Smooth muscle cell of the brain vasculature (primary cell): ENCODE results near the gene GRIFIN.
"Not testable (repeated sequence)": the region's sequence is repeated elsewhere in the genome, so short reads cannot be mapped to it uniquely, and the experiment has no call there.

Experiments used
- DNase-seq: peaks from one replicate; pipeline ENCODE4 v3.0.0-alpha.2; 2012; ENCODE audit warnings: low read depth, low spot score

Gene GRIFIN

DNA sequence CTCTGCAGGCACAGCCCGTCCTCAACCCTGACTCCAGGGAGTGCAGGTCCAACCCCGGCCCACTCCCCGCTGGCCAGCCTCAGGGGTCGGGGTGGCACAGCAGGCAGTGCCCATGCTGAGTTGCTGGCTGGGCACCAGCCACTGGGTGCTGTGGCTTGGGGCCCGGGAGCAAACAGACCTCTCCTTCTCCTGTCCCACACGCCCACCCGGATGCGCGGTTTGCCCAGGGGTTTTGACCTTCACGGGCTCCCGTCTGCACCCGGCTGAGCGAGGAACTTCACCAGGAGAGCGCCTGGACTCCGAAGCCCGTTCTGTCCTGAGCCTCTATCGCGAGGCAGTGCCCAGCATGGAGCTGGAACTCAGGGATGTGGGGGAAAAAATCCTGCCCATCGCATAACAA lies 2.6 kb upstream of the GRIFIN start:
- DNase-seq, result no peak

DNA sequence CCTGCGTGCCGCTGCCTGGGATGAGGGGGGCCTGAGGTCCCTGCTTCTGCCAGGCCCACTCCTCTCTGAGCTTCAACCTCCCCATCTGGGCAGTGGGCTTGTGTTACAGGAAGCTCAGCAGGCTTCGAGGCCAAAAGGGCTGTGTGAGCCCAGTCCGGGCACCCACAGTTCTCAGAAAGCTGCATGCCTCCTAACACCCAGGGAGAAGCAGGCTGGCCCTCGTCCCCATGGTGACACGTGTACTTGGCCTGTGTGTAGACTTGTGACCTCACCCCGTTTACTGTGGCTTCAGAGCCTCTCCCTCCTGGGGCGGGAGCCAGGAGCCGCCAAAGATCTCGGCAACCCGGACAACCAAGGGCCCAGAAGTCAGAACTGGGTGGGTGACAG lies 2.2 kb upstream of the GRIFIN start:
- DNase-seq, result no peak

DNA sequence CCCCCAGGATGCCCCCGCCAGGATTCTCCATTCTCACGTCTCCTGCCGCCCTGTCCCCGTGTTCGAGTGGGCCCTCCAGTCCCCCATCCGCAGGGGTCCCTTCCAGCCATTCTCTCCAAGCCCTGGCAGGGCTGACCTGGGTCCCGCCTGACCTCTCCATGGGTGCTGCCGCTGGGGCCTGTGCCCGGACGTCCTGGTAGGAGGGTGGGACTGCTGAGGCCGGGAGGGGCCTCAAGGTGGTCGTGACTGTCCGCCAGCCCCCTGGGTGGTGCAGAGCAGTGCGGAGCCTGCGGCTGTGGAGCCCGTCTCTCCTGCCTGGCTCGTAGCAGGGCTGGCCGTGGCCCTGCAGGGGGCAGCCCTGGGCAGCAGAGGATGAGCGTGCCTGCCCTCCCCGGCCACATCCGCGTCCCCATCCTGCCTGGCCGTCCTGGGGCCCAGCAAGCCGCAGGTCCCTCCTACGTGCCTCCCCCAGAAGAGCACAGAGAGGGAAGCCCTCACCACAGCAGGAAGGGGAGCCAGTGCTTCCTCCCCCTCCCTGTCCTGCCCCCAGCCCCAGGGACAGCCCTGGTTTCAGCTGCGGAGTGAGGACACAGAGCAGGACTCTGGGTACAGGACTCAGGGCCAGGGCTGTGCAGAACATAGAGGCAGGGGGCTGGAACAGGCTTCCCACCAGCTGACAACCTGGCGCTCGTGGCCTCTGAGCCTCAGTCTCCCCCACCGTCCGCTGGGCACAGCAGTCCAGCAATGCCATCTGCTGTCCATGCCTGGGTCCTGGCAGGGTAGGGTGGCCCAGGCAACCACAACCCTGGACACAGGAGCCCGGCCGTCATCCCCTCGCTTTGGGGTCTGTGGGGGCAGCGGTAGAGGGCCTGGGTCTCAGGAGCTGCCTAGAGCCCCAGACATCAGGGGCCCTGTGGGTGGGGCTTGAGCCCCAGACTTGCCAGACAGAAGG lies 1.5 kb upstream of the GRIFIN start:
- DNase-seq, result no peak

DNA sequence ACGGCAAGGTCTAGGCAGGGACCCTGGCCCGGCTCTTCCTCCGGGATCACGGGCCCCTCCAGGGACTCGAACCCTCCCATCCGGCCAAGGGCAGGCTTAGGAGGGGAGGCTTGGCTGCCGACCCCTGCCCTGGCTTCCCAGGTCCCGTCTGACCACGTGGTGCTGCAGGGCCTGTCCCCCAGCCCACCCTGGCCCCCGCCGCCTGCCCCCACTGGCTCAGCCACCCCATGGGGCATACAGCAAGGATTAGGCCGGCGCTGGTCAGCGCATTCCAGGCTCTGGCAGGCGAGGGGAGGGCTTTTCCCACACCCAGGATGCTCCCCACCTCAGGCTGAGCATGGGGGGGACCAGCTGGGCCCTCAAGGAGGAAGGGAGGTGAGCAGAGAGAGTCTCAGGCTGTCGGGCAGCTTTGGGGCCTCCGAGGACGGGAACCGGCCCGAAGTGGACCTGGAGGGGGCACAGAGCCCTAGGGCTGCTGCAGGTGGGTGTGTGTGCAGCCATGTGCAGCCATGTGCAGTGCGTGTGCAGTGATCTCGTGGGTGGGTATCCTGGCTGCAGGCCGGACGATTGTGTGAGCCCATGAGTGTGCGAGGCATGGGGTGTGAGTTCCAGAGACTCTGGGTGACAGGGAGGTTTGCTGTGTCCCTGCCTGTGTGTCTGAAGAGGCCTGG lies 713 bp upstream of the GRIFIN start:
- DNase-seq, result no peak

DNA sequence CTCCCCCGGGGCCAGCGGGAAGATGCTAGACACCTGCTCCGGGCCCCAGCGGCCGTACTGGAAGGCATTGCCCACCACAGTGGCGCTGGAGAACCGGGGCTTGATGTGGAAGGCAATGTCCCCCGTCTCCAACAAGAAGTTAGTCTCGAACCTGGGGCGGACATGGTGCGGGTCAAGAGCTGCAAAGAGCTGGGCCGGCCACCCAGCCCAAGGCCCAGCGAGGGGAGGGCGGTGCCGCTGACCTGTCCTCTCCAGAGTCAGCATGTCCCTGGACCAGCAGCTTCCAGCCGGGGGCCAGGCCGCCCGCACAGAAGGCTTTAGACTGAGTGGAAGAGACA lies 551 bp downstream of the GRIFIN start:
- no peak for DNase-seq

DNA sequence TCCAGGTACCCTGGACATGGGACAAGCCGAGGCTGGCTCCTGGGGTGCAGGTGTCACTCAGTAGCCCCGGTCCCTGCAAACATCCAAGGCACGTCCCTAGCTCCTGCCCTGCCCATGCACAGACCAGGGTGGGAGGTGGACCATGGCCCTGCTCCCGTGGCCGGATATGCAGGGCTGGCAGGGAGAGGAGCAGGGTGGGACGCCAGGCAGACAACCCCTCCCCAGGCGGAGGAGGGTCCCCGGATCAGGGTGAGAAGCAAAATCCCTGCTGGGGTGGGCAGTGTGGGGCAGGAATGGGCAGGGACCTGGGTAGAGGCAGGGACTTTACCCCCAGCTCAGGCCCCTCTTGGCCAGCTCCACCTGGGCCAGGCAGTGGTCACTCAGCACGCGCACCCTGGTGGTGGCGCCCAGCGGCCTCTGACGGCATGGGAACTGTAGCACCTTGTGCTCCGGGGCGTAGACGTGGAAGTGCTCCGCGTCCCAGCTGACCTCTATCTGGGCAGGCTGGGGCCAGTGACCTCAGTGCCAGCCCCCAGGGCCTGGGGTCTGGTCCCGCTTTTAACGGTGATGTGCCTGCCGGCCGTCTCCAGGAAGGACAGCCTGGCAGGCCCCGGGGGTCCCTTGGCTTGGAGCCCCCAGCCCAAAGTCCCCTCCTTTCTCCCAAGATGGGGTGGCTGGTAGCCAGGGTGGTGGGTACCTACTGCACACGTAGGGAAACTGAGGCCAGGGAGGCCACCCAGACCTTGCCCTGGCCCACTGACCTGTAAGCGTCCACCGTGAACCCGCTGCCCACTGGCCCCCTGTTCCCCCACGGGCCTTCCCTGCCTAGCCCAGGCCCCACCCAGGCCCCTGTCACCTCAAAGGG lies 1.2 kb downstream of the GRIFIN start:
- no peak for DNase-seq

DNA sequence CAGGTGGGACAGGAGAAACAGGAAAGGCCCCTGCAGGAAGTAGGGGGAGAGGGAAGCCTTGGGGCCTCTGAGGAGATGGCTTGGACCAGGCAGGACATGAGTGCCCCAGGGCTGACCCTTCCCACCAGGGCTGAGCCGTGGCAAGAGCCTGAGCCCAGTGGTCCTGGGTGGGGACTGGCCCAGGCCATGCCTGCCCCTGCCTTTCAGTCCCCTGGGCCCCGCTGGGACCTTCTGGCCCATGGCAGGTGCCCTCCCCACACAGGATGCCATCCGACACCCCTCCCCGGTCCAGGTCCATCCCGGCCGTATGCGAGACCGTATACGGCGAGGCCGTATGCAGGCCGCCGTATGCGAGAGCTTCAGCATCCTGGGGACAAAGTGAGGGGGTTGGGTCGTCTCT lies 2.0 kb downstream of the GRIFIN start:
- DNase-seq, result no peak

DNA sequence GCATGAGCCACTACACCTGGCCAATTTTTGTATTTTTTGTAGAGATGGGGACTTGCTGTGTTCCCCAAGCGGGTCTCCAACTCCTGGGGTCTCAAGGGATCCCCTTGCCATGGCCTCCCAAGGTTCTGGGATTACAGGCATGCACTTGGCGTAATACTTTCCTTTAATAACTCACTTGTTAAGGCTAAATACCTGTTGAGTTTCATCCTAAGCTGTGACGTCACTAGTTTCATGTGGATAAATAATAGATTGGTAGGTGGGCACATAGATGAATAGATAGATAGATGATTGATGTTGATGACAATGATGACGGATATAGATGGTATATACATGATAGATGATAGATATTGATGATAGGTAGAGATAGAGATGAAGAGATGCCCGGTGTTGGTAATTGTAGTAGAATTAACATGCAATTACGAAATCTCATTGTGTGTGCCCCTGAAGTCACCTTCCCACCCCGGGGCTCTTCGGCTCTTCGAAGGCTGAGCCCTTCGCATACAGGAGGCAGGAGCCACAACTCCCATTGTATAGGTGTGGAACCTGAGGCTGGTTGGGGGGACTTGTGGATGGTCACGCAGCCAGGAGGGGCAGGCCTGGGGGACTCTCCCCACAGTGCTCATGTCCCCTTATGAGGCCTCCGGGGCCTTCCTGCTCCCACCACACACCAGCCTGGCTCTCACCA lies 2.6 kb downstream of the GRIFIN start:
- no peak for DNase-seq

DNA sequence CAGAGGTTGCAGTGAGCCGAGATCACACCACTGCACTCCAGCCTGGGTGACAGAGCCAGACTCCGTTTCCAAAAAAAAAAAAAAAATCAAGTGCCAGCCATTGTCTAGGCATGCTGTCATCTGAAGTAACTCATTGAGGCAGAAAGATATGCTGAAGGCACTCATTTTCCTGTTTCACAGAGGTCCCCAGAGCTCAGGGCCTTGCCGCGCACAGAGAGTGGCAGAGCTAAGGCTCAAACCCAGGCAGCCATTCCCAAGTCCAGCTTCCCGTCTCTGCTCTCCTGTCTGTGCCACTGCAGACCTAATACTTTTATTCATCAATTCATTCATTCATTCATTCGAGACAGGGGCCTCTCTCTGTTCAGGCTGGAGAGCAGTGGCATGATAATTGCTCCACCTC lies 3.5 kb downstream of the GRIFIN start:
- no peak for DNase-seq

DNA sequence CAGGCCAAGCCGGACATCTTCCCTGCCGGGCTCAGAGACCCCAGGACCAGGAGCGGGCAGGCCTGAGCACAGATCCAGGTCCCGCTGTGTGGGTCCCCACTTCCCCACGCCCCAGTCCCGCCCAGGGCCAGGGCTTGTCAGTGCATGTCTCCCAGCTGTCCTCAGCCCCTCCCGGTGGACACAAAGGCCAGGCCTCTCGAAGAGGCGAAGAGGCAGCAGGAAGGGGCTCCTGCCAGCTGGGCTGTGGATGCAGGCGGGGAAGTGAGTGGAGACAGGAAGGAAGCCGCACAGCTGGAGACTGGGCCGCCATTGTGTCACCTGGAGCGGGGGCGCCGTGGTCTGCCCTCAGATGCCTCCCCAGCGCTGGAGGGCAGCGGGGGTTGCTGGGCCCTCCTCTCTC lies 4.8 kb downstream of the GRIFIN start:
- no peak for DNase-seq

DNA sequence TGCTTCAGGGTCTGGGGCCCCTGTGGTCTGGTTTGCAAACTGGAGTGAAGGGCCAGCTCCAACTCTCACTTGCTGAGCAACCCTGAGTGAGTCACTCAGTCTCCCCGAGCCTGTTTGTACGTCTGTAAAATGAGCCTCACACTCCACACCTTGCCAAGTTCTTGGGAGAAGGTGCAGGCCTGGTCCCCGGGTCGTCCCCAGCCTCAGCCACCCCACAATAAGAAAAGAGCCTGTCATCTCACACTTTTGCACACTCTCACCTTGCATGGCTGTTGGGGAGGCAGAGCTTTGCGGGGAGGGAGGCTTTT lies 5.2 kb downstream of the GRIFIN start:
- DNase-seq, result no peak

DNA sequence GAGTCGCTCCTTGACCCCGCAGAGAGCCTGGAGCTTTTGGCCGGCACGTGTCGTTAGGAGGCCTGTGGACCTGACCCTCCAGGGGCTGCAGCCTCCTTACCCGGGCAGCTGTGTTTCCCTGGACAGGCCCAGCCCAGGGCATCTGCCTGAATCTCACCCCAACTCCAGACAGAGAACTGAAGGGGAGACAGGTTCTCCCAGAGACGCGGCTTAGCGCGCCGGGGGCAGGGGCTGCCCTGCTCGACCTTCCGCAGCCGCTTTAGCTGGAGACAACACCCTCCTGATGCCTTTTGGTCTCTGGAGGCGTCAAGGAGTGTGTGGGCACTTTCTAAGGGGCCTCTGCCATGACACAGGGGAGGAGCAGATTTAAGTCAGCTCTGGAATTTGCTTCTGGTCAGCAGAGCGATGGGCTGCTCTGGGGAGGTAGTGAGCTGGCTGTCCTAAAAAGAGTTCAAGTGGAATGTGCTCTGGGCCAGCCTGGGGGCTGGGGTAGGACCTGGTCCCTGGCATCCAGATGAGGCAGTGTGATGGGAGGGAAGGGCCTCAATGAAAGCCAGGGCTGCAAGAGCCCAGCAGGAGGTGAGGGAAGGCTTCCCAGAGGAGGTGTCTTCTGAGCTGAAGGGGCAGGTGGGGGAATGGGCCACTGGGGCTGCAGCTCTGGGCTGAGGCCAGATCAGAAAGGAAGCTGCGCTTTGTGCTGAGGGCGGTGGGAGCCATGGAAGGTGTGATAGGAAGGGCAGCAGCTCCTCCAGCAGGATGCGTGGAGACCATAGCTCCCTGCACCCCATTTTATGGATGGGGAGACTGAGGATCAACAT lies 5.8 kb downstream of the GRIFIN start:
- no peak for DNase-seq

DNA sequence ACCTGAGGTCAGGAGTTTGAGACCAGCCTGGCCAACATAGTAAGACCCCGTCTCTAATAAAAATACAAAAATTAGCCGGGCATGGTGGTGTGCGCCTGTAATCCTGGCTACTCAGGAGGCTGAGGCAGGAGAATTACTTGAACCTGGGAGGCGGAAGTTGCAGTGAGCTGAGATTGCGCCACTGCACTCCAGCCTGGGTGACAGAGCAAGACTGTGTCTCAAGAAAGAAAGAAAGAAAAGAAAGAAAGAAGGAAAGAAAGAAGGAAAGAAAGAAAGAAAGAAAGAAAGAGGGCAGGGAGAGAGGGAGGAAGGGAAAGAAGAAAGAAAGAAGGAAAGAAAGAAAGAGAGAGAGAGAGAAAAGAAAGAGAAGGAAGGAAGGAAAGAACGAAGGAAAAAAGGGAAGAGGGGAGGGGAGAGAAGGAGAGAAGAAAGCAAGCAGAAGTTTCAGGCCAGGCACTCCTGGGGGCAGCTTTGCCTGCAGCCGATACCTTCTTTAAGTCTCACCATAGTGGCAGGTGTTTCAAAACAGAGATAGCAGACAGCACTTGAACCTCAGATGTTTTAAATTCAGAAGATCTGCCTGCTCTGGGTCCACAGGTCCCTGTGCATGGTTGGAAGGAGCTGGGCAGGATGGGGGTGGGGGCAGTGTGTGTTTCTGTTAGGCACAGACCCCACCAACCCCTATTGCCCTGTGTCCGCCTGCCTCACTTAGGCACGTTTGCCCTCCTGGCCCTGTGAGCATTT lies 6.6 kb downstream of the GRIFIN start:
- DNase-seq, result not testable (repeated sequence)

DNA sequence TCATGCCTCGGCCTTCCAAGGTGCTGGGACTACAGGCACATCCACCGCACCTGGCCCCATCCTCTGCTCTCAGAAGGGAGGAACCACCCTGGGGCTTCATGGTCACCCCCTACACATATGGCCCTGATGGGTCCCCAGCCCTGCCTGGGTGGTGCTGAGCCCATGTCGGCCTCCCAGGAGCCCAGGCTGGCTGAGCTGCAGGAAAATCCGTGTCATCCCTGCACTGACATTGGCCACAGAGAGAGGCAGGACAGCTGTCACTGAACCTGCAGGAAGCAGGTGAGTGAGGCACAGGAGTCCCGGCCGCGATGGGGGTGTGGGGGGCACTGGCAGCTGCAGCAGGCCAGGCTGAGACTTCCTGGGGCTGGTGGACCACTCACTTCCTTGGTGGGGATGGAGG lies 8.0 kb downstream of the GRIFIN start:
- DNase-seq, result no peak

DNA sequence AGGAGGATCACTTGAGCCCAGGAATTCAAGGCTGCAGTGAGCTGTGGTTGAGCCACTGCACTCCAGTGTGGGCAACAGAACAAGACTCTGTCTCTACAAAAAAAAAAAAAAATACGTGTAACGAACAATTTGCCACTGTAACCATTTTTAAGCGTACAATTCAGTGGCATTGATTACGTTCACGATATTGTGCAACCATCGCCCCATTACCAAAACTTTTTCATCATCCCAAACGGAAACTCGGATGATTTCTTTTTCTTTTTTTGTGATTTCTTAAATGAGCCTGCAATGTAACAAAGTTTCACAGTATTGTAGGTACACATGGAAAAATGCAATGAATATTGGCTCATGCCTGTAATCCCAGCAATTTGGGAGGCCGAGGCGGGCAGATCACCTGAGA lies 9.5 kb downstream of the GRIFIN start:
- no peak for DNase-seq

DNA sequence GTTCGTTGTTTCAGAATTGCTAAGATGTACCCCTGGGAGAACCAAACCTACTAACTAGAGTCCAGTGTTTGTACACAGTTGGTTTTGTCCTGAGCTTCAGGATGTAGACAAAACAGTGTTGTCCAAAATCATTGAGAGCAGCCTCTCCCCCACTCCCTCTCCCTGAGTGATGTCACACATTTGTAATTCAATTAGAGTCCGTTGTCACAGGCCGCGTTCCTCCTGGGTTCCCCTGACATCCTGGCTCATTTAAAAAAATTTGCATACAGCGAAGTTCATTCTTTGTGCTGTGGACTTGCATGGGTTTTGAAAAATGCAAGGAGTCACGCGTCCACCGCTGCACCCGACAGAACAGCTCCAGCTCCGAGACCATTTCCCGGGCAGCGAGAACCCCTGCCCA lies 10.3 kb downstream of the GRIFIN start:
- DNase-seq, result no peak

DNA sequence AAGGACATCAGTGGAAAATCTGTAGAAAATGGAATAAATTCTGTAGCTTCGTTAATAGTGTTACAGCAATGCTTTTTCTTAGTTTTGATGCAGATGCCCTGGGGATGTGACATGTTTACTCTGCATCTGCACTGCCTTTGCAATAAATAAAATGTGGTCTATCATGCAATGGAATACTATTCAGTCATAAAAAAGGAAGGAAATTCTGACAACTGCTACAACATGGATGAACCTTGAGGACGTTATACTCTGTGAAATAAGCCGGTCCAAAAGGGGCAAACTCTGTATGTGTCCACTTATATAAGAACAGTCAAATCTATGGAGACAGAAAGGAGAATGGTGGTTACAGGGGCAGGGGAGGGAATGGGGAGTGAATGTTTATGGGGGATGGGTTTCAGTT lies 13.5 kb downstream of the GRIFIN start:
- DNase-seq, result no peak

DNA sequence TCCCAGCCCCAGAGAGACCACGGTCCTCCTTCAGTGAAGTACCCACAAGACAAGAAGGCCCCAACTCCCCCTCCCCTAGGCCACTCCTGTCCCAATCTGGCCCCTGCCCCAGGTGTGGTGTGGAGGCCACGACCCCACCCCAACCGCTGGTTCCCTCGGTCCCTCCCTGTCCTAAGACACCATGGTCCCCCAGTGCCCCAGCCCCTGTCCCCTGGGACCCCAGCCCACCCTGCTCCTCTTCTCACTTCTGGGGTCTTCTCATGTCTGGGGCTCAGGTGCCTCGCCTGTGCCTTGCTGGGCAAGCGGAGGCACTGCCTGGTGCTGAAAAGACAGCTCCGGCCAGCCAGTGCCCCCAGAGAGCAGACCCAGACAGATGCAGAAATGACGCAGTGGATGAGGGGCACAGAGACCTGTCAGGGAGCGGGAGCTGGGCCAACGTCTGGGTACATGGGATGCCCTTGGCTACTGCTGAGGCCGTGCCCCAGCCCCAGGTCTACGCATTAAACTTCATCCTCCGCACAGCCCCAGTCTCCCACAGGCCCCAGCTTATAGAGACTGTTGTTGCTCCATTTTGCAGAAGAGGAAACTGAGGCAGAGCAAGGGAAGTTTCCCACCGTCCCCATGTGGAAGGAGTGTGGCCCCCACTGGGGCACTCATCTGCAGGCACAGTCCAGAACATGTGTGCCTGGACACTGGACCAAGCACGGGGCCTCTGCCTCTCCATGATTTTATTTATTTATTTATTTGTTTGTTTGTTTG lies 14.8 kb downstream of the GRIFIN start:
- DNase-seq, result no peak

DNA sequence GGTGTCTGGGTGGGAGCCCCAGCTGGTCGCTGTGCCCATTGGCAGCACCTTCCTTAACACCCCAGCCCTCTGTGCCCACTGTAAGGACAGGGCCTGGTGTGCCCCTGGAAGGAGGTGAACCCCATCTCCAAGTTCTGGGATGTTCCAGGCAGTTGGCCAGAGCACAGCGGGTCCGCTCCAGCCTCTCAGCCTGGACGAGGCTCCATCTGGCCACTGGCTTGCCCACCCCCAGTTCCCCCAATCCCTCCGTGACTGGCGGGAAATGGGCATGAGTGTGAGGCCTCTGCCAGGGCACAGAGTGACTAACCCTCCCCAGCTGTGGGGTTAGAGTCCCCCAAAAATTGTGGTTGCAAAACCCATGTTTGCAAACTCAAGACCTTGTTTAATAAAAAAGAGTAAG lies 15.6 kb downstream of the GRIFIN start:
- DNase-seq, result no peak

DNA sequence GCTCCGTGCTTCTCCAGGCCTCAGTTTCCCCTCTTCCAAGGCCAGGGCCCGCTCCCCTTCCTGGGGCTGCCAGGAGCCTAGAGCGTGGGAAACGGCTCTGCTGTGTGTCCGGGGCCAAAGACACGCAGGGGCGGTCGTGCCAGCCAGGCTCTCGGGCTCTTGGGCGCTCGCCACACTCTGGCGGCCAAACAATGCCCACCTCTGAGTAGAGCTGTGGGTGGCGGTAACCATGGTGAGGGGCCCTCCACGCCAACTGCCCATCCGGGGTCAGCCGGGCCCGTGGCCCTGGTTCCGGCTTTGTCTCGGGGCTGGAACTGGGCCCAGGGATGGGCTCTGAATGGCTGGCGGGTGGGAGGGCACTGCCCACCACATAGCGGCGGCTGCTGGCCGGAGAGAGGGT lies 16.0 kb downstream of the GRIFIN start:
- no peak for DNase-seq
